Endothelial cell of umbilical vein (primary cell): ENCODE data around the gene MYEOV. TPM values are rescaled to one million over a fixed set of nuclear protein-coding genes. Genes with fewer than 3 reads are reported as not detected.

Experiments used
- BruUV-seq: library from RNA; stranded (reverse); fragments of 400-500 nt; replicated peaks from 2 replicates; lab custom pipeline; 2021; lab: Mats Ljungman, UMichigan
- CTCF ChIA-PET: fragments of 300-600, 350-600 bp; sonication (Branson Sonifier 250); formaldehyde crosslinking; loops from one replicate; lab custom pipeline; 2021; ENCODE audit warnings: antibody characterized with exemption, inconsistent platforms; lab: Charles Lee
- POLR2A ChIA-PET: fragments of 300-600, 350-600 bp; sonication (Branson Sonifier 250); formaldehyde crosslinking; loops from one replicate; lab custom pipeline; 2021; ENCODE audit warnings: antibody characterized with exemption, inconsistent platforms; lab: Charles Lee
- DNase-seq: peaks from one replicate; pipeline ENCODE4 v3.0.0-alpha.2; 2011; ENCODE audit warnings: low read depth, low spot score
- FAIRE-seq: peaks from 2 replicates; lab custom pipeline; 2011; peaks lifted over from hg19 to GRCh38; lab: Jason Lieb, UNC
- H2AFZ ChIP-seq: 2 replicates; pipeline ENCODE4 v1.6.0; 2012; ENCODE audit warnings: low read depth, low read length, control low read depth, inconsistent platforms
- H3K27ac ChIP-seq: 2 replicates; pipeline ENCODE4 v1.5.1; 2011; ENCODE audit warnings: low read depth, mild to moderate bottlenecking, control low read depth, low read length, moderate library complexity; ENCODE audit not compliant: insufficient read depth
- H3K27me3 ChIP-seq, 2 experiments: 2 replicates each; pipeline versions ENCODE4 v1.6.0 to v1.6.1; 2011; ENCODE audit warnings: low read length in 2 of 2, mixed read lengths in 1 of 2; ENCODE audit not compliant: control insufficient read depth in 2 of 2, insufficient read depth in 2 of 2
- H3K36me3 ChIP-seq, 2 experiments: 2 replicates in 1 of 2; 3 replicates in 1 of 2; pipeline ENCODE4 v1.5.1; 2011; ENCODE audit warnings: low read length in 2 of 2, mild to moderate bottlenecking in 1 of 2, moderate library complexity in 1 of 2; ENCODE audit not compliant: control insufficient read depth in 2 of 2, insufficient read depth in 2 of 2; ENCODE audit errors: extremely low read depth in 1 of 2
- H3K4me1 ChIP-seq: 3 replicates; pipeline ENCODE4 v1.5.1; 2011; ENCODE audit warnings: mild to moderate bottlenecking, low read length; ENCODE audit not compliant: control insufficient read depth, insufficient read depth; ENCODE audit errors: extremely low read depth
- H3K4me2 ChIP-seq: 2 replicates; pipeline ENCODE4 v1.6.1; 2011; ENCODE audit warnings: low read length, control low read depth, mixed read lengths; ENCODE audit not compliant: insufficient read depth
- H3K4me3 ChIP-seq, 3 experiments: fragments of 200-600 bp in 1 of 3; sonication (generic), shearing (Covaris generic) in 1 of 3; replicated peaks in 1 of 3; 2 replicates each; pipeline ENCODE4 v1.5.1; 2011 to 2016; ENCODE audit warnings: control low read depth in 3 of 3, low read length in 3 of 3, mild to moderate bottlenecking in 2 of 3, inconsistent platforms in 1 of 3, low read depth in 1 of 3, moderate library complexity in 1 of 3; ENCODE audit not compliant: insufficient read depth in 1 of 3
- H3K79me2 ChIP-seq: 2 replicates; pipeline ENCODE4 v1.6.0; 2012; ENCODE audit warnings: low read length, inconsistent platforms; ENCODE audit not compliant: control insufficient read depth, insufficient read depth
- H3K9ac ChIP-seq: replicated peaks from 2 replicates; pipeline ENCODE3; 2011; ENCODE audit warnings: low read length, control low read depth; ENCODE audit not compliant: insufficient read depth; ENCODE audit errors: extremely low read depth
- H3K9me1 ChIP-seq: replicated peaks from 3 replicates; pipeline ENCODE4 v1.6.0; 2011; ENCODE audit warnings: mild to moderate bottlenecking, low read length; ENCODE audit not compliant: control insufficient read depth, insufficient read depth; ENCODE audit errors: extremely low read depth
- H3K9me3 ChIP-seq: replicated peaks from 2 replicates; pipeline ENCODE4 v1.5.1; 2012; ENCODE audit warnings: low read length, inconsistent platforms; ENCODE audit not compliant: control insufficient read depth, insufficient read depth
- H4K20me1 ChIP-seq: replicated peaks from 2 replicates; pipeline ENCODE3; 2011; ENCODE audit warnings: mild to moderate bottlenecking, low read length; ENCODE audit not compliant: control insufficient read depth, insufficient read depth; ENCODE audit errors: extremely low read depth
- EZH2 ChIP-seq: IDR thresholded peaks from 2 replicates; pipeline ENCODE4 v1.6.1; 2012; ENCODE audit warnings: borderline replicate concordance, low read depth, mild to moderate bottlenecking, moderate library complexity, low read length, inconsistent platforms; ENCODE audit not compliant: severe bottlenecking
- FOS ChIP-seq: IDR thresholded peaks from 2 replicates; pipeline ENCODE4 v1.6.1; 2011; ENCODE audit warnings: mild to moderate bottlenecking, low read length, moderate library complexity, borderline replicate concordance; ENCODE audit not compliant: insufficient read depth
- GATA2 ChIP-seq: IDR thresholded peaks from 2 replicates; pipeline ENCODE4 v1.7.0; 2011; ENCODE audit warnings: low read depth, mild to moderate bottlenecking, moderate library complexity, mixed read lengths, low read length; ENCODE audit not compliant: insufficient read length, insufficient read depth
- JUN ChIP-seq: IDR thresholded peaks from 2 replicates; pipeline ENCODE4 v1.6.1; 2011; ENCODE audit warnings: borderline replicate concordance, low read depth; ENCODE audit not compliant: insufficient read length, insufficient read depth
- MYC ChIP-seq: IDR thresholded peaks from one replicate; pipeline ENCODE4 v1.6.1; 2011; ENCODE audit warnings: mild to moderate bottlenecking, low read depth, low read length
- POLR2A ChIP-seq: IDR thresholded peaks from 2 replicates; pipeline ENCODE4 v1.6.1; 2012; ENCODE audit warnings: low read depth, mild to moderate bottlenecking, control low read depth, low read length
- POLR2AphosphoS5 ChIP-seq: IDR thresholded peaks from 2 replicates; pipeline ENCODE4 v1.6.1; 2012; ENCODE audit warnings: low read depth, mild to moderate bottlenecking, control low read depth, low read length, moderate library complexity; ENCODE audit not compliant: insufficient read depth
- dilution Hi-C: fragments of 300-500 bp; cut with MboI; formaldehyde crosslinking; loops from one replicate; pipeline ENCODE4 v1.15.0; 2019; ENCODE audit warnings: low sequenced_read_pairs; ENCODE audit not compliant: extremely low pct_ligation_motif_present
- intact Hi-C: fragments of 100-400 bp; cut with micrococcal nuclease; formaldehyde crosslinking; loops from one replicate; pipeline ENCODE4 v1.10.0; 2022
- polyA plus RNA-seq, 4 experiments: library from polyadenylated mRNA; depleted of rRNA in 3 of 4; stranded (reverse) in 3 of 4; unstranded in 1 of 4; fragments of >200 nt; gene quantifications; 2 replicates each; pipeline versions ENCODE4 v1.2.1 to v1.2.3, GENCODE V29; 2011 to 2012; ENCODE audit warnings: missing spikeins in 1 of 4
- total RNA-seq: library from RNA; stranded (reverse); gene quantifications from 2 replicates; pipeline ENCODE4 v1.2.3, GENCODE V29; 2021
- TF ChIP-seq, protein P1 (sequence below): IDR thresholded peaks from 2 replicates; pipeline ENCODE4 v1.6.1; 2011; ENCODE audit not compliant: insufficient read depth, insufficient read length
- TF ChIP-seq, protein P2 (sequence below), 2 donors: IDR thresholded peaks; 1 replicate in 1 of 2; 2 replicates in 1 of 2; pipeline ENCODE4 v1.5.1; 2011; ENCODE audit warnings: low read length in 2 of 2, mild to moderate bottlenecking in 2 of 2, moderate library complexity in 2 of 2, control low read depth in 1 of 2, inconsistent platforms in 1 of 2, low read depth in 1 of 2; ENCODE audit not compliant: insufficient read depth in 1 of 2; ENCODE audit errors: extremely low read depth in 1 of 2

The MYEOV gene
- total and polyA plus RNA-seq, 2 donors (not counting 3 experiments of a cell fraction or from before 2014, with no cell fraction given): 3.8 to 14.4 TPM

DNA sequence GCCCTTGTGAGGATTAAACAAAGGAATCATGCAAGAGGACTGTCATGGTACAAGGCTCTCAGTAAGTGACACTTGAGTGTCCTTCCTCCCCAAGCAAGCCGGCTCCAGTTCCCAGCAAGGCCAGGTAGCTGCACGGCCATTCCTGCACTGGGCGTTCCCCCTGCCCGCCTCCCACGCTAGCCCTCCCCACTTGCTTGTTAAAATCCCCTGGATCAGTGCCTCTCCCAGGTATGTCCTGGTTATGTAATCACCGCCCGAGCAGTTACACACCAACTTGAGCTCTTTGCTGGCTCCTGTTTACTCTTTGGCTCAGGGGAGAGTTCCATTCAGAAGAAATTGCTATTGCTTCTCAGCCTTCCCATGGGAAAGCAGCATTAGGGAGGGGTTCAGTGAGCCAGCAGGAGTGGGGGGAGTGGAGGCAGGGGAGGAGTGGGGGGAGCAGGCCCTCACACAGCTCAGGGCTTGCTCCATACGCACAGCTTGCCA lies 19.4 kb upstream of the MYEOV start:
- Histone ChIP-seq H3K4me2 (no peak overlapping the region), H2AFZ (no peak overlapping the region), H3K27ac (no peak overlapping the region), H3K9me1 (no peaks in the 10 kb centered on the region), H3K36me3 (no peaks in the 10 kb centered on the region), H3K9me3 (no peaks in the 10 kb centered on the region), H3K27me3 (peaks cover 3 to 12% of the 10 kb centered on the region in 2 experiments), H3K4me3 (no peak overlapping the region), H3K4me1 (no peaks in the 10 kb centered on the region), H3K9ac (no peak overlapping the region), H3K79me2 (no peaks in the 10 kb centered on the region), H4K20me1 (no peaks in the 10 kb centered on the region)
- FAIRE-seq (no peak), DNase-seq (no peak)
- dilution Hi-C loops (no loop called here), intact Hi-C loops (no loop called here)
- no peak for TF ChIP-seq POLR2A
- no peak for TF ChIP-seq MYC
- TF ChIP-seq FOS: no peak
- TF ChIP-seq, protein P1, sequence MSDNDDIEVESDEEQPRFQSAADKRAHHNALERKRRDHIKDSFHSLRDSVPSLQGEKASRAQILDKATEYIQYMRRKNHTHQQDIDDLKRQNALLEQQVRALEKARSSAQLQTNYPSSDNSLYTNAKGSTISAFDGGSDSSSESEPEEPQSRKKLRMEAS: no peak
- no peak for TF ChIP-seq JUN
- no peak for TF ChIP-seq POLR2AphosphoS5
- TF ChIP-seq GATA2: no peak
- TF ChIP-seq, protein P2, sequence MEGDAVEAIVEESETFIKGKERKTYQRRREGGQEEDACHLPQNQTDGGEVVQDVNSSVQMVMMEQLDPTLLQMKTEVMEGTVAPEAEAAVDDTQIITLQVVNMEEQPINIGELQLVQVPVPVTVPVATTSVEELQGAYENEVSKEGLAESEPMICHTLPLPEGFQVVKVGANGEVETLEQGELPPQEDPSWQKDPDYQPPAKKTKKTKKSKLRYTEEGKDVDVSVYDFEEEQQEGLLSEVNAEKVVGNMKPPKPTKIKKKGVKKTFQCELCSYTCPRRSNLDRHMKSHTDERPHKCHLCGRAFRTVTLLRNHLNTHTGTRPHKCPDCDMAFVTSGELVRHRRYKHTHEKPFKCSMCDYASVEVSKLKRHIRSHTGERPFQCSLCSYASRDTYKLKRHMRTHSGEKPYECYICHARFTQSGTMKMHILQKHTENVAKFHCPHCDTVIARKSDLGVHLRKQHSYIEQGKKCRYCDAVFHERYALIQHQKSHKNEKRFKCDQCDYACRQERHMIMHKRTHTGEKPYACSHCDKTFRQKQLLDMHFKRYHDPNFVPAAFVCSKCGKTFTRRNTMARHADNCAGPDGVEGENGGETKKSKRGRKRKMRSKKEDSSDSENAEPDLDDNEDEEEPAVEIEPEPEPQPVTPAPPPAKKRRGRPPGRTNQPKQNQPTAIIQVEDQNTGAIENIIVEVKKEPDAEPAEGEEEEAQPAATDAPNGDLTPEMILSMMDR (IDR thresholded peaks at IDR 0.05; ENCODE audit: extremely low read depth in 1 of 2, insufficient read depth in 1 of 2, low read depth in 1 of 2, low read length in 2 of 2): no peak
- no peak for TF ChIP-seq EZH2
- ChIA-PET POLR2A (no interaction called here), CTCF (interaction anchor here (1.3 kb wide), 1 partner anchor 396 kb away, joined by 4 read pairs; no protein-coding TSS in a partner anchor)
- no TSS peak for BruUV-seq
